Measurements from ENCODE around the gene MAN1B1.

GRCh38 chr9:137054932-137055384 is 31.8 kb upstream of the MAN1B1 start:
- TF ChIP-seq POLR2A (IDR thresholded peaks at IDR 0.05; ENCODE audit: borderline replicate concordance, extremely low read depth, insufficient read depth, insufficient read length) = no peak
- TF ChIP-seq, protein P1, sequence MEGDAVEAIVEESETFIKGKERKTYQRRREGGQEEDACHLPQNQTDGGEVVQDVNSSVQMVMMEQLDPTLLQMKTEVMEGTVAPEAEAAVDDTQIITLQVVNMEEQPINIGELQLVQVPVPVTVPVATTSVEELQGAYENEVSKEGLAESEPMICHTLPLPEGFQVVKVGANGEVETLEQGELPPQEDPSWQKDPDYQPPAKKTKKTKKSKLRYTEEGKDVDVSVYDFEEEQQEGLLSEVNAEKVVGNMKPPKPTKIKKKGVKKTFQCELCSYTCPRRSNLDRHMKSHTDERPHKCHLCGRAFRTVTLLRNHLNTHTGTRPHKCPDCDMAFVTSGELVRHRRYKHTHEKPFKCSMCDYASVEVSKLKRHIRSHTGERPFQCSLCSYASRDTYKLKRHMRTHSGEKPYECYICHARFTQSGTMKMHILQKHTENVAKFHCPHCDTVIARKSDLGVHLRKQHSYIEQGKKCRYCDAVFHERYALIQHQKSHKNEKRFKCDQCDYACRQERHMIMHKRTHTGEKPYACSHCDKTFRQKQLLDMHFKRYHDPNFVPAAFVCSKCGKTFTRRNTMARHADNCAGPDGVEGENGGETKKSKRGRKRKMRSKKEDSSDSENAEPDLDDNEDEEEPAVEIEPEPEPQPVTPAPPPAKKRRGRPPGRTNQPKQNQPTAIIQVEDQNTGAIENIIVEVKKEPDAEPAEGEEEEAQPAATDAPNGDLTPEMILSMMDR (IDR thresholded peaks at IDR 0.05 in 2 of 3, conservative IDR thresholded peaks at IDR 0.05 in 1 of 3; ENCODE audit: borderline replicate concordance in 1 of 3, insufficient read depth in 1 of 3, low read depth in 2 of 3, low read length in 2 of 3) = no peak
- no peak for TF ChIP-seq POLR2AphosphoS5 (IDR thresholded peaks at IDR 0.05; ENCODE audit: low read depth, low read length)
- TF ChIP-seq SP1 (IDR thresholded peaks at IDR 0.05; ENCODE audit: low read depth) = no peak
- TF ChIP-seq EZH2 (IDR thresholded peaks at IDR 0.05) = no peak

All from HCT116 (cell line).